Stimulated activated naive CD8-positive, alpha-beta T cell treated with anti-CD3 and anti-CD28 coated beads, Interleukin-15, Interleukin-2, amounts not matched to agents 100 U/mL and 50 U/mL, for 24 hours (primary cell): ENCODE data around the gene SLC17A4.

Experiments
- ATAC-seq: fragments of 150-1000 bp; cut with Tn5 transposase; one replicate; pipeline ENCODE4 v1.10.0; 2021
- DNase-seq: peaks from one replicate; pipeline ENCODE4 v3.0.0; 2021

The SLC17A4 gene

GRCh38 chr6:25816252-25816651 lies 61.7 kb downstream of the SLC17A4 start:
- DNase-seq (no peak), ATAC-seq (no peak)

GRCh38 chr6:25821341-25821740 lies 66.8 kb downstream of the SLC17A4 start:
- no peak for ATAC-seq

GRCh38 chr6:25829375-25829774 lies 74.8 kb downstream of the SLC17A4 start:
- ATAC-seq (peak; percentile 57), DNase-seq (no peak)

More at GRCh38 chr6:25821341-25821740, 66.8 kb downstream of the SLC17A4 start:
- no peak for DNase-seq

GRCh38 chr6:25830458-25830857 lies 75.9 kb downstream of the SLC17A4 start:
- no peak for DNase-seq
- ATAC-seq: no peak
